ENCODE measurements around the gene ZNF77.
A peak's percentile ranks its signal among the peaks of the same experiment; 100 is the strongest.

Gene ZNF77

GRCh38 chr19:2978166-2978767, 33.5 kb upstream of the ZNF77 start:
- no peak for DNase-seq (ENCODE audit: low spot score)
- TF ChIP-seq CTCF (IDR thresholded peaks at IDR 0.05), result no peak
- Histone ChIP-seq H3K27ac (peak overlapping the region in 1 of 2 donors; percentile 24), H3K4me3 (no peak overlapping the region)

- no peak for DNase-seq (ENCODE audit: low spot score)
- TF ChIP-seq CTCF (IDR thresholded peaks at IDR 0.05), result no peak
- Histone ChIP-seq H3K27ac (peak overlapping the region in 1 of 2 donors; percentile 24), H3K4me3 (peak overlapping the region; percentile 76)
Observed at GRCh38 chr19:2977746-2978138, 33.0 kb upstream of the ZNF77 start.

GRCh38 chr19:2977001-2977745, 32.4 kb upstream of the ZNF77 start, which contains the start of gene TLE6:
Gene TLE6 (plus strand): TSS chr19:2977564. CDS start chr19:2978234, 670 bp downstream.
- no peak for TF ChIP-seq CTCF (IDR thresholded peaks at IDR 0.05)
- peak; percentile 94 for DNase-seq (ENCODE audit: low spot score)
- H3K4me3 ChIP-seq, result peak within 1 kb of the TSS; percentile 76
- H3K27ac ChIP-seq, result peak within 1 kb of the TSS in 1 of 2 donors; percentile 24

- no peak for DNase-seq (ENCODE audit: low spot score)
- Histone ChIP-seq H3K27ac (peak overlapping the region in 1 of 2 donors; percentile 24), H3K4me3 (peak overlapping the region; percentile 76)
- no peak for TF ChIP-seq CTCF (IDR thresholded peaks at IDR 0.05)
Observed at GRCh38 chr19:2976609-2977000, 31.8 kb upstream of the ZNF77 start.

GRCh38 chr19:2974342-2975041, 29.7 kb upstream of the ZNF77 start:
- Histone ChIP-seq H3K4me3 (no peak overlapping the region), H3K27ac (peak overlapping the region; percentile 53 to 73)
- peak; percentile 80 for DNase-seq (ENCODE audit: low spot score)
- no peak for TF ChIP-seq CTCF (IDR thresholded peaks at IDR 0.05)

- TF ChIP-seq CTCF (IDR thresholded peaks at IDR 0.05), result no peak
- Histone ChIP-seq H3K27ac (peak overlapping the region; percentile 53 to 84), H3K4me3 (no peak overlapping the region)
- DNase-seq (ENCODE audit: low spot score), result no peak
Observed at GRCh38 chr19:2973229-2973628, 28.5 kb upstream of the ZNF77 start.
